IPS-11a (cell line): ENCODE results near the gene EEFSEC.

ENCODE experiments used
- H3K4me3 ChIP-seq: one replicate; pipeline ENCODE4 v1.5.1; 2013; ENCODE audit warnings: low read depth, low read length, control low read depth

The EEFSEC gene

GRCh38 chr3:128364808-128365360 is 211.6 kb downstream of the EEFSEC start:
- no peak overlapping the region for H3K4me3 ChIP-seq

DNA sequence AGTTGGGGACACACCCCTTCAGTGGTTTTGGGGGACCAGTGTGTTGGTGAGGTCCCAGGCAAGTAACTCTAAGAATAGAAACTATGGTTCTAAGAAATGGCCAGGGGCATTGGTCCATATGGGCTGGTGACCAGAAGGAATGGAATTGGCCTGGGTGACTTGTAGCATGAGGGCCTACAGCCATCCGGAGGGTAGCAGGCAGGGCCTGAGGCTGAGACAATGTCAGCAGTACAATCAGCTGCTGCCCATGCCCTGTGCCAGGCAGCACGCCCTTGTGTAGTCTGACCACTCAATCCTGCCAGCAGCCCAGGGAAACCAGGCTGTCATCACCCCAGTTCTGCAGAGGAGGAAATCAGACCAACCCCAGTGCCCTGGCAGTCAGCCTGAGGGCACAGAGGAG is 212.9 kb downstream of the EEFSEC start:
- no peak overlapping the region for H3K4me3 ChIP-seq

- H3K4me3 ChIP-seq = no peak overlapping the region
Measured at GRCh38 chr3:128366652-128367051, 213.4 kb downstream of the EEFSEC start.

- no peak overlapping the region for H3K4me3 ChIP-seq
Measured at GRCh38 chr3:128367221-128367620, 213.9 kb downstream of the EEFSEC start.

- no peak overlapping the region for H3K4me3 ChIP-seq
Measured at GRCh38 chr3:128367761-128368160, 214.5 kb downstream of the EEFSEC start.

DNA sequence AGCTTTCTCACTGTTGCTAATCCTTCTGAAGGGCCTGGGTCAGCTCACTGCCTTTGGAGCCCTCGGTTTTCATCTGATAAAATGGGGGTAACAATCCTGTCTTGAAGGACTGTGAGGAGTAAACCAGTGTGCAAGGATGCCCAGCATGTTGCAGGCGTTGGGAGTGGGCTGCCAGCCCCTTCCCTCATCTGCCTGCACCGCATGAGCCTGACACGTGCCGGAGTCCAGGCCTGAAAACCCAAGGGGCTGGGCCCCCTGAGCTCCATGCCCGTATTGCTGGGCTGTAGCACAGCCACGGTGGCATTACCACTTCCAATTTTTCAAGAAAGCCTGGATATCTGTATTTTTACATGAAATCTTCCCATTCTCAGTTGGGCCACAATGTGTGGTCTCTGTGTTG is 215.3 kb downstream of the EEFSEC start:
- no peak overlapping the region for H3K4me3 ChIP-seq

- no peak overlapping the region for H3K4me3 ChIP-seq
Measured at GRCh38 chr3:128369121-128369703, 215.9 kb downstream of the EEFSEC start.

DNA sequence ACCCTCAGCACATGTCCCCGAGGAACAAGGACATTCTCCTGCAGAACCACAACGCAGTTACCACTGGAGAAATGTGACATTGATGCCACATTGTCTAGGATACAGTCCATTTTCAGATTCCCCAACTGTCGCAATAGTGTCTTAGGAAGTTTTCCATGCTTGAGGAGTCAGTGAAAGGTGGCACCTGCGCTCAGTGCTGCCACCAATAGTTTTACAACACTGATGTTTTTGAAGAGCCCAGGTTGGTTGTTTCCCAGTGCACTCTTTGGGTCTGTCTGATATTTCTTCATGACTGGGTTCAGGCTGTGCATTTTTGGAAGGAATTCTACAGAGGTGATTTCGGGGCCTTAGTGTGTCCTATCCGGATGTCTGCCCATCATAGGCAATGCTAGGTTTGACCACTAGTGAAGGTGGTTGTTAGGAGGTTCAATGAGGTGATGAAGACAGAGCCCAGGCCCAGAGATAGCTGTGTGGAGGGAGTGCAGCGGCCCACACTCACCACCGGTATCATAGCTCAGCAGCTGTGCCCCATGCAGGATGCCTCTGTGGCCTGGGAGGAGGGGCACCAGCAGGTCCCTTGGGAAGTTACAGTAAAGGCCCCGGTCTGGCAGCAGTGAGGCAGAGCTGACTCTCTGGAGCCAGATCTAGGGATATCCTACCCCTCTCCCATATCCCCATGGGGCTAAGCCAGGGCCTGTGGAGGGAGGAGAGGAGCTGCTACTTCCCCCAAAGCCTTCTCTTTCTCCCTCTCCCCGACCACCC is 216.8 kb downstream of the EEFSEC start:
- no peak overlapping the region for H3K4me3 ChIP-seq

DNA sequence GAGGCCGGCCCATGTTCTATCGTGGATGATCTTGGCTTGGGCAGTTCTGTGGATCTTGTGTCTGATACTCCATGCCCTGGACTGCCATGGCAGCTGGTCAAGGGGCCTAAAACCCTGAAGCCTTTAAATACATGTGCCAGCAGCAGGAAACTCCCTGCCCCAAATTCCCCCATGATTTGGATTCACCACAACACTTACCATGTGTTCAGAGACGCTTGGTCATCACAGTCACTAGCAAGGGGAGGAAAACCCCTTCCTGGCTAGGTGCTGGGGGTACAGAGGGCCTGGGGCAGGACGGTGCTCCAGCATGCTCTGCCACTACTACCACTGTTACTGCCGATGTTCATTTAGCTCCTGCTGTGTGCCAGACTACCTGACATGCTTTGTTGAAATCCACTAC is 219.0 kb downstream of the EEFSEC start:
- H3K4me3 ChIP-seq = no peak overlapping the region

- H3K4me3 ChIP-seq = no peak overlapping the region
Measured at GRCh38 chr3:128372707-128373533, 219.6 kb downstream of the EEFSEC start.

DNA sequence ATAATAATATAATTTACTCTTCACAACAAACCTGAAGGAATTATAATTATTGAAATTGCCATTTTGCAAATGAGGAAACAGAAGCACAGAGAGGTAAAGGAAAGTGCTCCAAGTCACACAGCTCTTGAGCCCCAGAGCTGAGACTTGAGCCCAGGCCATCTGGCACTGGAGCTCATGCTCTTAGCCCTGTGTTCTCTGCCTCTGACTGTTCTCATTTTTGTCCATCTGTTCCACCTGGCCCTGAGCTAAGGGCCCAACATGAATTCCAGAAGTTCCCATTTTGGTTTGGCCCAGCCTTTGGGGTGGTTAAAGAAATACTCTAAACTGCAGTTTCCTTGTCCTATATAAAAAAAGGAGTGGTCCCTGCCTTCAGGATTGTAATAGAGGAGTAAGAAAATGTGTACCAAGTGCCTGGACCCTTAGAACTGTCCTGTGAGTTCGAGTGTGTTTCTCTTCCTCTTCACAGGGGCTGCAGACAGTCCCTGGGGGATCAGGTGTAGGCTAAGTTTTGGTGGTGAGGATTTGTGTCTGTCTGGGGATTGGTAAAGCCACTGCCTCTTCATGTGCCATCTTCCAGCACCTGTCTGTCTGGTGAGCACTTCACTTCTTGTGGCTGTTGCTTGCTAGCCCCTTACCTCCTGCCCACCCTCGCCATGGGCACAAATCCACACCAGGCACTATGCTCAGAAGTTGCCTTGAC is 221.6 kb downstream of the EEFSEC start:
- H3K4me3 ChIP-seq = no peak overlapping the region

GRCh38 chr3:128376516-128376915 is 223.2 kb downstream of the EEFSEC start:
- H3K4me3 ChIP-seq = no peak overlapping the region

GRCh38 chr3:128378631-128379347 is 225.5 kb downstream of the EEFSEC start:
- no peak overlapping the region for H3K4me3 ChIP-seq

GRCh38 chr3:128379367-128380160 is 226.3 kb downstream of the EEFSEC start:
- no peak overlapping the region for H3K4me3 ChIP-seq

DNA sequence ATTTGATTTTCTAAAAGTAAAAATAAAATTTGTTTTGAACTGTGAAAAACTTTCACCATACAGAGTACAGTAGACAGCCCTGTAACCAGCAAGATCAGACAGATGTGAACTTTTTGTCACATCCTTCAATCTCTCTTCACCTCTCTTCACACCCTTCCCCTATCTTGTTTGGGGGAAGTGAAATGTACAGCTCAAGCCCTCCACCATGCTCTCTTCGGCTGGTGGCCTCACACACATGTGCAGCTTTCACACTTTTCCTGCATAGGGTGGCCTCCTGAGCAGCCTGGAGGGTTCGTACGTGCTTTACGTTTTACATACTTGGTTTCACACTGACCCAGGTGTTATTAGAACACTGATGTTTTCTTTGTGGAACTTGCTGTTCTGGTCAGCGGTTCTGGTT is 227.0 kb downstream of the EEFSEC start:
- H3K4me3 ChIP-seq = no peak overlapping the region

DNA sequence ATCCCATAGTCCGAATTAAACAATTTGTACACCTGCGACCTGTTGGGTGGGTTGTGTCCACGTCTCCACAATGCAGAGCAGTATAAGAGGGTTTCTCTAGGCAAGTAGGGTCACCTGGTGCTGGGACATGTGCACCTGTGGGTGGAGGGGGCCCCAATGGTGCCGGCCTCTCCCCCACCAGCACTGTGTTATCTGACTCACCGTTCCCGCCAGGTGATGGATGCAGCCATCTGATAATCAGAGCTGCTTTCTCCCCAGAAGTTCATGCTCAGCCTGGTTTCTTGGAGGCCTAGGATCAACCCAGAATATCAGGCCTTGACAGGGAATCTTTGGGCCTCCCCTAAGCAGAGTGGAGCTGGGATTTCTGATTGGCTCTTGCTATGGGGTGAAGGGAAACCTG is 227.4 kb downstream of the EEFSEC start:
- H3K4me3 ChIP-seq = no peak overlapping the region

DNA sequence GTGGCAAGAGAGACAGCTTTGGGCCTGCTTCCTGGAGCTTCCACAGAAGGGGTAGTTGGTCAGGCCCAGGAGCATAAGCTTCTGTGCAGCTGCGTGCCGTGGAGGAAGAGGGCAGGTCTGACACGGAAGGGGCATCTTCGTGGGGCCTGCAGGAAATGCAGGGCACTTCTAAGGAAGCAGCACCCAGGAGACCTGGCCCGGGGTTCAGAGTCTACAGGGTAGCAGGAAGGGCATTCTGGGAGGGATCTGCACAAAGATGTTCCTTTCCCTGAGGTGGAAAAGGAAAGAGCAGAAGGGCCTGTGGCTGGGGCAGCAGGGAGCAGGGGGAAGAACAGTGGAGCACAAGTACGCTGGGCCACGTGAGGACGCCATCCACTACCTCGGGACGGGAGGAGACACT is 228.3 kb downstream of the EEFSEC start:
- H3K4me3 ChIP-seq = no peak overlapping the region

GRCh38 chr3:128382221-128382807 is 229.0 kb downstream of the EEFSEC start:
- no peak overlapping the region for H3K4me3 ChIP-seq
